Common myeloid progenitor, CD34-positive (primary cell): Measurements from ENCODE around the gene ADSL.
"Not testable (repeated sequence)": the region's sequence is repeated elsewhere in the genome, so short reads cannot be mapped to it uniquely, and the experiment has no call there.

Experiments used
- CTCF ChIA-PET: fragments of 350-600 bp; sonication (Branson Sonifier 250); formaldehyde crosslinking; loops from one replicate; lab custom pipeline; 2021; ENCODE audit warnings: antibody characterized with exemption; lab: Charles Lee
- POLR2A ChIA-PET: fragments of 350-600 bp; sonication (Branson Sonifier 250); formaldehyde crosslinking; loops from one replicate; lab custom pipeline; 2021; ENCODE audit warnings: antibody characterized with exemption; lab: Charles Lee
- DNase-seq, 3 donors: peaks; one replicate each; pipeline versions ENCODE4 v3.0.0 to v3.0.0-alpha.2; 2013
- H3K27ac ChIP-seq, 2 experiments: 1 replicate in 1 of 2; 2 replicates in 1 of 2; pipeline ENCODE4 v1.7.0; 2013; ENCODE audit warnings: inconsistent platforms in 2 of 2, low read length in 2 of 2, mild to moderate bottlenecking in 2 of 2, low read depth in 1 of 2, moderate library complexity in 1 of 2; ENCODE audit not compliant: severe bottlenecking in 2 of 2, insufficient read depth in 1 of 2, poor library complexity in 1 of 2
- H3K27me3 ChIP-seq, 5 experiments: replicated peaks in 2 of 5; 1 replicate in 3 of 5; 2 replicates in 2 of 5; pipeline versions ENCODE4 v1.6.1 to v1.7.0; 2013; ENCODE audit warnings: low read length in 4 of 5, mild to moderate bottlenecking in 2 of 5, moderate library complexity in 2 of 5, inconsistent platforms in 1 of 5; ENCODE audit not compliant: insufficient read depth in 5 of 5, control insufficient read depth in 4 of 5
- H3K36me3 ChIP-seq, 4 experiments: 1 replicate in 2 of 4; 2 replicates in 2 of 4; pipeline versions ENCODE4 v1.6.1 to v1.7.0; 2013; ENCODE audit warnings: low read length in 3 of 4, control low read depth in 1 of 4, mild to moderate bottlenecking in 1 of 4; ENCODE audit not compliant: control insufficient read depth in 4 of 4, insufficient read depth in 4 of 4
- H3K4me1 ChIP-seq, 4 experiments: 1 replicate in 3 of 4; 2 replicates in 1 of 4; pipeline versions ENCODE4 v1.6.1 to v1.7.1; 2013; ENCODE audit warnings: low read length in 3 of 4, mild to moderate bottlenecking in 3 of 4, control low read depth in 1 of 4, inconsistent platforms in 1 of 4, moderate library complexity in 1 of 4; ENCODE audit not compliant: control insufficient read depth in 4 of 4, insufficient read depth in 4 of 4; ENCODE audit errors: control extremely low read depth in 1 of 4
- H3K4me3 ChIP-seq, 7 experiments: 1 replicate in 4 of 7; 2 replicates in 3 of 7; pipeline versions ENCODE4 v1.5.1 to v1.7.0; 2013; ENCODE audit warnings: mild to moderate bottlenecking in 7 of 7, low read length in 6 of 7, moderate library complexity in 6 of 7, inconsistent platforms in 2 of 7, low read depth in 2 of 7, control low read depth in 1 of 7; ENCODE audit not compliant: insufficient read depth in 4 of 7, control insufficient read depth in 1 of 7; ENCODE audit errors: extremely low read depth in 1 of 7
- H3K9me3 ChIP-seq, 5 experiments: 1 replicate in 4 of 5; 2 replicates in 1 of 5; pipeline versions ENCODE4 v1.6.1 to v1.7.1; 2013; ENCODE audit warnings: low read length in 4 of 5, mild to moderate bottlenecking in 2 of 5, inconsistent platforms in 1 of 5, low read depth in 1 of 5, moderate library complexity in 1 of 5; ENCODE audit not compliant: control insufficient read depth in 4 of 5, insufficient read depth in 2 of 5; ENCODE audit errors: control extremely low read depth in 1 of 5
- WGBS: methylation state at CpG from one replicate; pipeline ENCODE4 v1.1.5; 2013; ENCODE audit not compliant: insufficient coverage; 5-methylcytosine and 5-hydroxymethylcytosine counted together

ADSL gene

DNA sequence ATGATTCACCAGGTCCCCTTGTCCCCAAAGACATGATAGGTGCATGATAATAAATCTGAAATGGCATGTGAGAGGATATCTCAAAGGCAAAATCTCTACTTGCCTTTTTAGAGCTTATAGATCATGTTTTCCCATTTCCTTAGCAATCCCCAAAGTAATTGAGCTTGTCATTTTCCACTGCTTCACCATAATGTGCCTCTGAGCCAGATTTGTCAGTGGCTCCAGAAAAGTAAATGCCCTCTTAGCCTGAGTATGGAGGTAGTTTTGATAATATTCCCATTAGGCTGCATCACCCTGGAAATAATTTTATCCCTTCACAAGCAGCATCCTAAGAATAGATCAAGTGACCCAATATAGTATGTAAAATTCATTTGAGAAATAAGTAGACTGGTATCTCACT is 36.7 kb upstream of the ADSL start:
- Histone ChIP-seq H3K4me3 (no peak overlapping the region), H3K4me1 (no peaks in the 10 kb centered on the region), H3K27me3 (no peaks in the 10 kb centered on the region), H3K36me3 (peaks cover 41 to 90% (median 68%) of the 10 kb centered on the region in 4 experiments), H3K9me3 (no peaks in the 10 kb centered on the region), H3K27ac (no peak overlapping the region)
- POLR2A ChIA-PET: no interaction called here
- CTCF ChIA-PET: interaction anchor here (1.6 kb wide), 1 partner anchor 37 kb away, joined by 3 read pairs; the partner anchor contains the start of gene ADSL
- DNase-seq: no peak

DNA sequence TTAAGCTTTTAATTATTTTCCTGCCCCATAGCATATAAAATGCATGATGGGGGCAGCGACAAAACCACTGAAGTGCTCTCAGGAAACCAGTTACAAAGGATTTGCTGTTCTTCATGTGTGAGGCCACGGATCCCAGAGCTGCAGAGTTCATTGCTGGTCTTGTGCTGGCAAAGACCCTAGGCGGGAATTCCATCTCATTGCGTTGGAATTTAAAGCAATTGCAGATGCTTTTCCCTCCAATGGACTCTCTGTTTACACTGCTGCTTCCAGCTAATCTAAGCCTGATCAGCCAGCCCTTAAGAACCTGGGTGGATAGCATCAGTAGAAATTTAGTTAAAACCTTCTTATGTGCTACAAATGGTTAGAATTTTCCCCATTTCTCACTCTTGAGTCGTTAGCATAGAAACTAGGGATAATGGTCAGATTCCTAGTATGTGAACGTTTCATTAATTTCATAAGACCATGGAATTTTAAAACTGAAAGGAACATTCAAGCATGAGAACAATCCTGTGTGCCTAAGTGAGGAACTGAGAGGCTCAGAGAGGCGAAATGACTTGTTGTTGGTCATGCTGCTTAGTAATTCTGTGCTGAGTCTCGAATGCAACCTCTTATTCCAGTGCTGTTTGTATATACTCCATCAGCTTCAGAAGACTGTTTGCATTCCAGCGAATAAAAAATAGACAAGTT is 36.1 kb upstream of the ADSL start:
- WGBS: 100% methylated on average over 8 of the region's 9 CpGs
- DNase-seq: no peak
- H3K27me3 ChIP-seq: no peaks in the 10 kb centered on the region
- H3K4me3 ChIP-seq: no peak overlapping the region
- no peak overlapping the region for H3K27ac ChIP-seq
- ChIA-PET CTCF (interaction anchor here (1.6 kb wide), 1 partner anchor 36 kb away, joined by 3 read pairs; the partner anchor contains the start of gene ADSL), POLR2A (no interaction called here)
- no peaks in the 10 kb centered on the region for H3K4me1 ChIP-seq
- peaks cover 37 to 92% (median 68%) of the 10 kb centered on the region in 4 experiments for H3K36me3 ChIP-seq
- H3K9me3 ChIP-seq: no peaks in the 10 kb centered on the region

DNA sequence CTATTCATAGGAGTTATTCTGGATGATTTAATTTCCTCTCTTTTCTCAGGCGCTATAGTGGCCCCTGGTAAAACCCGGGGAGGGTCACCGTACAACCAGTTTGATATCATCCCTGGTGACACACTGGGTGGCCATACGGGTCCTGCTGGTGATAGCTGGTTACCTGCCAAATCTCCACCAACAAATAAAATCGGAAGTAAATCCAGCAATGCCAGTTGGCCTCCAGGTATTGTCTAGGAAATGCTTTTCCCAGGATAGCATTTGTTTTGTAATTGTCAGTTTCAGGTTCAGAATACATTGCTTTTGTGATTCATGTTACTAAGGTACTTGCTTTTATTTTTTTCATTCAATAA is 35.6 kb upstream of the ADSL start:
- no peak for DNase-seq
- WGBS: 94% methylated on average over 5 of the region's 5 CpGs
- Histone ChIP-seq H3K27ac (no peak overlapping the region), H3K9me3 (no peaks in the 10 kb centered on the region), H3K4me3 (no peak overlapping the region), H3K27me3 (no peaks in the 10 kb centered on the region), H3K4me1 (no peaks in the 10 kb centered on the region), H3K36me3 (peaks cover 38 to 92% (median 73%) of the 10 kb centered on the region in 4 experiments)
- ChIA-PET POLR2A (no interaction called here), CTCF (interaction anchor here (1.4 kb wide), 1 partner anchor 38 kb away, joined by 3 read pairs; no protein-coding TSS in a partner anchor)

DNA sequence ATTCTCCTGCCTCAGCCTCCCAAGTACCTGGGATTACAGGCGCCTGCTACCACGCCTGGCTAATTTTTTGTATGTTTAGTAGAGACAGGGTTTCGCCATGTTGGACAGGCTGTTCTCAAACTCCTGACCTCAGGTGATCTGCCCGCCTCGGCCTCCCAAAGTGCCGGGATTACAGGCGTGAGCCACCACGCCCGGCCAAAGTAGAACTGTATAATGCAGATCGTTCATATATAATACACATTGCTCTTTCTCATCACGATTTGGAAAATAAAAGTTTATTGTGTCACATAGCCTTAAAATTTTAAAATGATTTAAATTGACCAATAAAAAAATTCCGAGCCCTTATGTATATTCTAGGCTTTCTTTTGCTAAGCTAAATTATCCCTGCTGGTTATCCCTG is 34.7 kb upstream of the ADSL start:
- H3K4me1 ChIP-seq, H3K9me3 ChIP-seq, H3K27ac ChIP-seq, H3K27me3 ChIP-seq, H3K4me3 ChIP-seq, DNase-seq, POLR2A ChIA-PET: not testable (repeated sequence)
- WGBS: 100% methylated on average over 7 of the region's 12 CpGs
- peaks cover 38 to 93% (median 78%) of the 10 kb centered on the region in 4 experiments for H3K36me3 ChIP-seq
- CTCF ChIA-PET: interaction anchor here (1.4 kb wide), 1 partner anchor 37 kb away, joined by 3 read pairs; no protein-coding TSS in a partner anchor

DNA sequence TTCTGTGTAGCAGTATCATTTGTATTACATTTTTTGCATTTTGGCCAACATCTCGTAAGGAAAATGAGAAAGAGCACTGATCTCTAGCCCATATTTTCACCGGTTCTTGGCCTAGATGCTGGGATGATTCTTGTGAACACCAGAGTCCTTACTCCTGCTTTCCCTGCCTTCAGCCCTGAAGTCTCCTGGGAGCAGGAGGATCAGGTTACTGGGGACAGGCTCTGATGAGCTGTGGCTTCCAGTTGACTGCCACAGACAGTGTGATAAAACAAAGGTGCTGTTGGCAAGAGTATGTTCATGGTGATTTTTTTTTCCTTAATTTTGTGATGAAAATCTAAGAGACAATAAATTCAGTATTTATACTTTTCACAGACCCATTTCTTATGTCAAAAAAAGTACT is 34.2 kb upstream of the ADSL start:
- WGBS: 100% methylated on average over 2 of the region's 2 CpGs
- CTCF ChIA-PET: interaction anchor here (1.4 kb wide), 1 partner anchor 36 kb away, joined by 3 read pairs; no protein-coding TSS in a partner anchor
- peaks cover 41 to 93% (median 80%) of the 10 kb centered on the region in 4 experiments for H3K36me3 ChIP-seq

DNA sequence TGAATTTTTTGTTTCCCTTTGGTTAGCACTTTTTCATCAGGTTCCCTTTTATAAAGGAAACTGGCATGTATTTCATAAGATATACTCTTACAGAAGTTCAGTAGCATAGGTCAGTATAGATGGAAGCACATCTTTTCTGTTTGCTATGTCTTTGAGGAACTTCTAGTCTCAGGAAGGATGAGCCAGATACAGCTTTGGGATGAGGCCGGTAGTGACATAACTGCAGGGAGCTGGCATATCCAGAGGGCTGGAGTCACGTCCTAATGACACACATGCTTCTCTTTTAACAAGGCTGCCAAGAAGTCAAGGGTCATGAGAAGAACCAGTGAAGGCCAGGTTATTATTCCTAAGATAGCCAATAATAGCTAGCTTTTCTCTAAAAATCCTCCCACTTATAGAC is 33.3 kb upstream of the ADSL start:
- Histone ChIP-seq H3K36me3 (peaks cover 35 to 94% (median 79%) of the 10 kb centered on the region in 4 experiments), H3K27me3 (no peaks in the 10 kb centered on the region), H3K4me1 (no peaks in the 10 kb centered on the region), H3K4me3 (no peak overlapping the region), H3K27ac (no peak overlapping the region), H3K9me3 (no peaks in the 10 kb centered on the region)
- CTCF ChIA-PET: interaction anchor here (0.6 kb wide), 2 partner anchors 57 to 529 kb away, joined by 3 to 4 read pairs; no protein-coding TSS in a partner anchor
- DNase-seq: no peak
- POLR2A ChIA-PET: no interaction called here
- 95% methylated on average over 2 of the region's 2 CpGs for WGBS

More for the DNA sequence above, 34.2 kb upstream of the ADSL start:
- POLR2A ChIA-PET: interaction anchor here (0.5 kb wide), 1 partner anchor 78 kb away, joined by 7 read pairs; no protein-coding TSS in a partner anchor
- no peaks in the 10 kb centered on the region for H3K4me1 ChIP-seq
- no peaks in the 10 kb centered on the region for H3K9me3 ChIP-seq
- H3K27ac ChIP-seq: peak overlapping the region in 1 of 2 experiments; percentile 1
- no peak for DNase-seq
- H3K27me3 ChIP-seq: no peaks in the 10 kb centered on the region
- H3K4me3 ChIP-seq: no peak overlapping the region

DNA sequence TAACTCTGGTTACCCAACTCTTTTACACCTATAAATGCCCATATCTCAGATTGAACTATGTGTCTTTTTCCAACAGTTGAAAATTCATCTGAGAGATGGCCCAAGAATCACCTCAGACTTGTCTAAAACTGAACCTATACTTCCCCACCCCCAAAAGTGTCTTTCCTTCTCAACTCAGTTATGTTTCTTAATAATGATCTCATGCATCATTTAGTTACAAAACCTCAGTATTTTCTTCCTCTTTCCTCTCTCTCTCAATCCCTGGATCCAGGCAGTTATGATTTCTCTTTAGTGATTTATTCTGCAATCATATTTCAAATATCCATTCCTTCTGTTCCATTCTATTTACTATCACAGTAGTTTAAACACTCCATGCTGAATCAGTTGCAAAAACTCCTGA is 32.3 kb upstream of the ADSL start:
- no peaks in the 10 kb centered on the region for H3K27me3 ChIP-seq
- H3K9me3 ChIP-seq: no peaks in the 10 kb centered on the region
- H3K27ac ChIP-seq: no peak overlapping the region
- no peak overlapping the region for H3K4me3 ChIP-seq
- ChIA-PET CTCF (interaction anchor here (0.7 kb wide), 1 partner anchor 16 kb away, joined by 3 read pairs; no protein-coding TSS in a partner anchor), POLR2A (no interaction called here)
- H3K4me1 ChIP-seq: no peaks in the 10 kb centered on the region
- H3K36me3 ChIP-seq: peaks cover 33 to 88% (median 70%) of the 10 kb centered on the region in 4 experiments
- no peak for DNase-seq
